MM.1S (cell line): ENCODE measurements around the gene PTPRN2.

Experiments
- CTCF ChIP-seq: fragments of 300-600 bp; sonication (generic); IDR thresholded peaks from 2 replicates; pipeline ENCODE4 v1.5.1; 2016; ENCODE audit warnings: antibody characterized with exemption, low read length, mixed read lengths
- EZH2phosphoT487 ChIP-seq: fragments of 300-600 bp; sonication (generic); IDR thresholded peaks from 2 replicates; pipeline ENCODE4 v1.6.1; 2018; ENCODE audit warnings: antibody characterized with exemption, low read length

GRCh38 chr7:158568974-158569857, 18.4 kb downstream of the PTPRN2 start:
- TF ChIP-seq CTCF: no peak
- TF ChIP-seq EZH2phosphoT487: no peak
